C1 segment of cervical spinal cord (tissue), 14 donors: ENCODE results near the gene SLC29A2.
"Not testable (repeated sequence)": the region's sequence is repeated elsewhere in the genome, so short reads cannot be mapped to it uniquely, and the experiment has no call there.

ENCODE experiments used
- DNase-seq, 14 donors: peaks; one replicate each; lab custom pipeline; 2025; lab: John Stamatoyannopoulos, UW

The SLC29A2 gene

GRCh38 chr11:66384316-66384715, 12.8 kb upstream of the SLC29A2 start:
- DNase-seq = not testable (repeated sequence)

- not testable (repeated sequence) for DNase-seq
Measured at GRCh38 chr11:66380264-66380663, 8.7 kb upstream of the SLC29A2 start.

- DNase-seq = not testable (repeated sequence)
Measured at GRCh38 chr11:66373690-66374287, 2.2 kb upstream of the SLC29A2 start.

DNA sequence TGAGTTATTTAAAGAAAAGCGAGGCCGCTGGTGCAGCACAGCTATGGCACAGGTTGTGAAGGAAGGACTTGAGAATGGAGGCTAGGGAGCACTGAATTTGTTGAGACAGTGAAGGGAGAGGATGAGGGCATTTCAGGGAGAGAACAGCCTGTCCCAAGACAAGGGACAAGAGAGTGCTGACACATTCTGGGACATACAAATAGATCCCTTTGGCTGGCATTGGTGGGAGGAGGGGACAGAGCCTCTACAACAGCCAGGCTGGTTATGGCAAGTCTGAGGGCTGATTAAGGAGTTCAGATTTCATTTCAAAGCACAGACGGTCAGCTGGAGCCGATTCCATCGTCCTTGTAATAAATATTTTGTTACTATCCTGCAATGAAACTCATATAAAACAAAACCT, 1.7 kb upstream of the SLC29A2 start:
- peak in 5 of 14 donors; percentile 1 to 66 (median 37) for DNase-seq

- no peak for DNase-seq
Measured at GRCh38 chr11:66369073-66369894, 2.3 kb downstream of the SLC29A2 start.

DNA sequence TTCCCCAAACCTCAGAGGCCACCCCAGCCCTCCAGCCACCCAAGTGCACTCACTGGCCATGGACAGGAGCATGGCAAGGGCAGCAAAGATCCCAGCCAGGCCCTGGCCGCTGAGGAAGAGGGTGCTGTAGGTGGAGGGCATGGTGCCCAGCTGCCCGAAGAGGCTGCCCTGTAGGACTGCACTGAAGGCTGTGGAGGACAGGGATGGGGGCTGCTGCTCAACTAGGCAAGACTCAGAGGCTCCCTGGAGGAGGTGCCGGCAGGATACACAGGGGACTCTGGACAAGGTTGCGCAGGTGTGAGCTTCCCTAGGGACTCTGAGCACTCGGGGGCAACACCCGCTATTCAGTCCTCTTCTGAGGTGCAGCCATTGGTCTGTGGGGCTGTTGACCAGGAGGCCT, 3.1 kb downstream of the SLC29A2 start:
- no peak for DNase-seq

DNA sequence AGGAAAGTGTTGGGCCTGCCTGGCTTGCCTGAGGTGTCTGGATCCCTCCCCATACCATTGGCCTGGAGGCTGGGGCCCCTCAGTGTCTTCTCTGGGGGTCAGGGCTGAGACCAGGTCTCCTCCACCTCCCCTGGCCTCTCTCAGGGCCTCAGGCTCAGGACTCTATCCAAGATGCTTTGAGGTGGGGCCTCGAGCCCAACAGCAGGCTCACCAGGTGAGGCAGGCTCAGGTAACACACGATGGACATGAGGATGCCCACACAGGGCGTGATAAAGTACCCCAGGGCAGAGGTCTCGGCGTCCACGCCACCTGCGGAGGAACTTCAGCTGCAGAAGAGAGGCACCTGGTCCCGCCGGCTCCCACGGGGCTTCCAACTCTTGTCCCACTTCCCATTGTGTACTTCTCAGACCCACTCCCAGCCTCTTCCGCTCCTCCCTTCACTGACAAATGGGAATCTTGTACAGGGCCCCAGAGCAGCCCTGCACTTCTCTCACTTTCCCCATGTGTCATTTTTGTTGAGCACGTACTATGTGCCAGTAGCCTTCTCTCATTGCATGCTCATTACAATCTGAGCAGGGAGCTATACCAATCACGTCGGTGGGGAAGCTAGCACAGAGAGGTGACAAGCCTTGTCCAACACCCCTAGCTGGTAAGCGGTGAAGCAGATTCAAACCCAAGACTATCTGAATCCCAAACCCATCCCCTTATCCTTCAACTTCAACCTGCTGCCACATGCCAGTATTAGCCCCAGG, 3.8 kb downstream of the SLC29A2 start:
- DNase-seq = no peak

- DNase-seq = no peak
Measured at GRCh38 chr11:66366844-66367477, 4.6 kb downstream of the SLC29A2 start.

DNA sequence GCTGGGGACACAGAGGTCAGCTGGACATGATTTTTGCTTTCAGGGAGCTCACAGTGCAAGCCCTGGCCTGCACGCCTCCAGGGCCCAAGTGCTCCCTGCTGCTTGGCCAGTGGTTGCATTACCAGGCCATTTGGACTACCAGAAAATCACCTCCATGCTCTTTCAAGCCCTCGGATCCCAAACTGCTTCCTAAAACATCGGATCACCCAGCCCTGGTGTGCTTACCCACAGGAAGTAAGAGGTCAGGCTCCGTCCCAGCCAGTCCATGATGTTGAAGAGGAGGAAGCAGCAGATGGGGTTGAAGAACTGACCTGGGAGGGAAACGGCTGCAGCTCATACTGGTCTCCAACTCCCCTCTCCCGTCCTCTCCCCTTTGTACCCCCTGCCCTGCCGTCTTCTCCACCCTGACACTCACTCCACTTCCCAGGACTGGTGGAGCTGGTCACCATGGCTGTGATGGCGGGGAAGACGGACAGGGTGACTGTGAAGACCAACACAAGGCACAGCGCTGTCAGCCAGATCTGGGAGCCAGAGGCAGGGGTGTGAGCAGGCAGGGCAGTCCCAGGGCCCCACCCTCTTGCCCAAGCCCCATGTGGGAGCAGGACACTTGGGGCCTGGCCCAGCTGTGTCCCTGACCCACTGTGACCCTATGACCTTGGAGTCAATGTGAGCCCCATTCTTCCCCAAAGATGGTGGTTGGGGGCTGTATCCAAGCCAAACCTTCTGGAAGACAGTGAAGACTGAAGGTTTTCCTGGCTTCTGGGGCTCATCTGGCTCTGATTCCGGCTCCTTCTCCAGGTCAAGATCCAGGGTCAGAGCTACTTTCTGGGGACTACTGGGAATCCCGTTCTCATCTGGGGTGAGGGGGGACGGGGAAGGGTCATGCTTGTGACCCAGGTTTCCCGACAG, 5.6 kb downstream of the SLC29A2 start:
- DNase-seq = no peak

DNA sequence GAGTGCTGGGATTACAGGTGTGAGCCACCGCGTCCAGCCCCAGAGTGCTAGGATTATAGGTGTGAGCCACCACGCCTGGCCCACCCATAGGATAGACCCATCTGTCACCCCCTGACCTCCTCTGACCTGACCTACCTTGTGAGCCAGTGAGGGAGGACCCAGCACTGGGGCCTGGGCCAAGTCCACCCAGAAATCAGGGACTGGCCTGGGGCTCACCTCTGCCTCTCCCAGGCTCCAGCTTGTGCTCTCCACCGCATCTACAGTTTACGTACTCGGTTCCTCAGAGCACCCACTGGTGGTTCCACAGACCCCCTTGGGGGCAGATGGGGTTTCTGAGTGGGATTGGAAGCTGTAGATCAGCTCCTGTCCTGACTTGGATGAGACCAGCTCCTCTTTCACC, 6.4 kb downstream of the SLC29A2 start:
- DNase-seq = no peak

DNA sequence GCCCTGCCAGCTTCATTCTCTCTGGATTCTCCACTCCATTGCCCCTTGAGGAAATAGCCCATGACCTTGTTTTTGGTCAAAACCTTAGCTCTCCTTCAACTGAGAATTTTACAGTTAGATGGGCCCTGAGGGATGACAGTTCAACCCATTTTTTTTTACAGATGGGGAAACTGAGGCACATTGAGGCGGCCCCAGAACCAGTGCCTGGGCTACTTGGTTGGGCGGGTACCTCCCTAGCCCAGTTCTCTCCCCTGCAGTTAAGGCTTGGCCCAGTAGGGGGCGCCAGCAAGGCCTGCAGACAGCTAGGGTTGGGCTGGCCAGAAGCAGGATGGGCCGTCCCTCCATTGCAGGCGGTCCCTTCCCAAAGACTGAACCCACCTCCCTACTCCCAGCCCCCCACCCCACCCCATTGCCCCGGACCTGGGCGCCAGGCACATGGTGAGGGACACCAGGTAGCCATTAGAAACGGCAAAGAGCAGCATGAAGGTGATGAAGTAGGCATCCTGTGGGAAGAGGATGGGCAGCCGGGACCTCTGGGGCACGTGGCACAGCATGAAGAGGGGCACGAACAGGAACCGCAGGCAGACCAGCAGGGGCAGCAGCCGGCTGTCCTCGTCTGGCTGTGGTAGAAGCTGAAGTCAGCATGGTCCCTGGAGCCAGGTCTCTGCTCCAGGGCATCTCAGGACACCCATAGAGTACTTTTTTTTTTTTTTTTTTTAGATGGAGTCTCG, 7.6 kb downstream of the SLC29A2 start:
- DNase-seq = no peak

GRCh38 chr11:66363187-66363601, 8.4 kb downstream of the SLC29A2 start:
- no peak for DNase-seq

- DNase-seq = no peak
Measured at GRCh38 chr11:66362481-66363147, 8.9 kb downstream of the SLC29A2 start.

DNA sequence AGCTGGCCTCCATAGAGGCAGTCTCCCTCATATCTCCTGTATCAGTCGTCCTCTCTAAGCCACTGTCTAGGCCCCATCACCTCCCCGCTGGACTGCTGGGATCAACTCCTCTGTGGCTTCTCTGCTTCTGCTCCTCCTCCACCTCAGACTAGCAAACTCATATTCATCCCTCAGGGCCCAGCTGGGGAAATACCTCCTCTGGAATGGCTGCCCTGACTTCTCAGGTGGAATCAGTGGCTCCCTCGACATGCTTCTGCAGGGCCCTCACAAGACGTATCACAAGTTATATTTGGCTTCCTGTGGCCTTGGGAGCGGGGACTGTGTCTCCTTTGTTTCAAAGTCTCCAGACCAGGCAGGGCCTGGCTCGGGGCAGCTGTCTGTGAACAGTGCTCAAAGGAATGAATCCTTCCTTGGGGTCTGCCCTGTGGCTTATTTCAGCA, 10.0 kb downstream of the SLC29A2 start:
- DNase-seq = no peak

GRCh38 chr11:66360406-66361073, 11.0 kb downstream of the SLC29A2 start:
- no peak for DNase-seq

GRCh38 chr11:66359662-66360087, 11.9 kb downstream of the SLC29A2 start:
- DNase-seq = no peak

GRCh38 chr11:66350560-66351235, 20.9 kb downstream of the SLC29A2 start:
- not testable (repeated sequence) for DNase-seq

DNA sequence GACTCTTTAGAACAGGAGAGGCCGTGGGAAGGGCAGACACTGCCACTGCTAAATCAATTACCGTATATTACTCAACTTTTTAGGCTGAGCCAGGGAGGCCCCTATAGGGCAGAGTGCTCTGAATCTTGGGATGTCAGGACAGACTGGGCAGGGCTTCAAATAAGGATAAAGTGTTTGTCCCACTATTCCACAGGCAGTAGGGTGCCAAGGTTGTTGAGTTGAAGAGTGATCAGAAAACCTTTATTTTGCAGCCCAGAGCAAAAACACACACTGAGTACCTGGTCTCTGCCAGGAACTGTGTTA, 22.5 kb downstream of the SLC29A2 start:
- no peak for DNase-seq
